ENCODE results near the gene SENP3.

- no peak for TF ChIP-seq CTCF (conservative IDR thresholded peaks at IDR 0.05 in 1 of 2, IDR thresholded peaks at IDR 0.05 in 1 of 2; ENCODE audit: extremely low read depth in 1 of 2, insufficient read depth in 1 of 2, low read depth in 1 of 2, low read length in 2 of 2)
- TF ChIP-seq EZH2 (IDR thresholded peaks at IDR 0.05; ENCODE audit: borderline replicate concordance, low read length): no peak
Observed at GRCh38 chr17:7558544-7559319, 3.0 kb upstream of the SENP3 start, which contains the start of gene TNFSF13.

All from mammary epithelial cell (primary cell).